ENCODE results near the gene BRIP1. TPM values are rescaled to one million over a fixed set of nuclear protein-coding genes. Genes with fewer than 3 reads are reported as not detected.

Gene BRIP1
- total RNA-seq, 4 donors from 2014 or later: 0.13 to 0.42 (median 0.31) TPM

GRCh38 chr17:61758430-61758829, 104.9 kb downstream of the BRIP1 start:
- Histone ChIP-seq H3K4me3 (no peak overlapping the region), H3K4me1 (no peaks in the 10 kb centered on the region), H3K27me3 (no peaks in the 10 kb centered on the region), H3K36me3 (no peaks in the 10 kb centered on the region), H3K27ac (replicated peaks in 1 of 4) (no peak overlapping the region), H3K9me3 (no peaks in the 10 kb centered on the region)
- no peak for TF ChIP-seq POLR2A (IDR thresholded peaks at IDR 0.05; ENCODE audit: low read depth)
- no peak for TF ChIP-seq CTCF (IDR thresholded peaks at IDR 0.05)
- TF ChIP-seq EP300 (IDR thresholded peaks at IDR 0.05): no peak
- no peak for TF ChIP-seq POLR2AphosphoS5 (IDR thresholded peaks at IDR 0.05)
- no peak for DNase-seq (ENCODE audit: extremely low spot score)
- intact Hi-C loops (cut with DNase I): no loop called here
- 100% methylated on average over 2 of the region's 2 CpGs for WGBS

GRCh38 chr17:61757168-61757567, 106.2 kb downstream of the BRIP1 start:
- H3K9me3 ChIP-seq: no peaks in the 10 kb centered on the region
- DNase-seq (ENCODE audit: extremely low spot score): no peak
- H3K4me1 ChIP-seq: no peaks in the 10 kb centered on the region
- no peak overlapping the region for H3K4me3 ChIP-seq
- intact Hi-C loops (cut with DNase I): no loop called here
- TF ChIP-seq CTCF (IDR thresholded peaks at IDR 0.05): no peak
- TF ChIP-seq POLR2AphosphoS5 (IDR thresholded peaks at IDR 0.05): no peak
- TF ChIP-seq POLR2A (IDR thresholded peaks at IDR 0.05; ENCODE audit: low read depth): no peak
- TF ChIP-seq EP300 (IDR thresholded peaks at IDR 0.05): no peak
- H3K27me3 ChIP-seq: no peaks in the 10 kb centered on the region
- H3K27ac ChIP-seq (replicated peaks in 1 of 4): no peak overlapping the region
- H3K36me3 ChIP-seq: no peaks in the 10 kb centered on the region

GRCh38 chr17:61756561-61756960, 106.8 kb downstream of the BRIP1 start:
- no peaks in the 10 kb centered on the region for H3K4me1 ChIP-seq
- WGBS: 84% methylated on average over 1 of the region's 1 CpG
- no peak overlapping the region for H3K27ac ChIP-seq (replicated peaks in 1 of 4)
- no peak for DNase-seq (ENCODE audit: extremely low spot score)
- H3K4me3 ChIP-seq: no peak overlapping the region
- TF ChIP-seq EP300 (IDR thresholded peaks at IDR 0.05) (no peak), POLR2AphosphoS5 (IDR thresholded peaks at IDR 0.05) (no peak), CTCF (IDR thresholded peaks at IDR 0.05) (no peak), POLR2A (IDR thresholded peaks at IDR 0.05; ENCODE audit: low read depth) (no peak)
- H3K9me3 ChIP-seq: no peaks in the 10 kb centered on the region
- H3K27me3 ChIP-seq: no peaks in the 10 kb centered on the region
- intact Hi-C loops (cut with DNase I): no loop called here
- H3K36me3 ChIP-seq: no peaks in the 10 kb centered on the region

- TF ChIP-seq EP300 (IDR thresholded peaks at IDR 0.05) (no peak), CTCF (IDR thresholded peaks at IDR 0.05) (no peak)
- Histone ChIP-seq H3K27ac (replicated peaks in 1 of 4) (no peak overlapping the region), H3K27me3 (no peaks in the 10 kb centered on the region), H3K36me3 (no peaks in the 10 kb centered on the region), H3K4me1 (no peaks in the 10 kb centered on the region), H3K4me3 (no peak overlapping the region), H3K9me3 (no peaks in the 10 kb centered on the region)
- DNase-seq (ENCODE audit: extremely low spot score): no peak
- 93% methylated on average over 5 of the region's 5 CpGs for WGBS
- intact Hi-C loops (cut with DNase I): no loop called here
These were observed 107.7 kb downstream of the BRIP1 start for GRCh38 chr17:61755668-61756067.

- intact Hi-C loops (cut with DNase I): no loop called here
- no peak for TF ChIP-seq POLR2AphosphoS5 (IDR thresholded peaks at IDR 0.05)
- no peak for TF ChIP-seq CTCF (IDR thresholded peaks at IDR 0.05)
- no peak for TF ChIP-seq POLR2A (IDR thresholded peaks at IDR 0.05; ENCODE audit: low read depth)
- no peak for TF ChIP-seq EP300 (IDR thresholded peaks at IDR 0.05)
- no peaks in the 10 kb centered on the region for H3K9me3 ChIP-seq
- no peaks in the 10 kb centered on the region for H3K4me1 ChIP-seq
- no peak overlapping the region for H3K27ac ChIP-seq (replicated peaks in 1 of 4)
- H3K4me3 ChIP-seq: no peak overlapping the region
- DNase-seq (ENCODE audit: extremely low spot score): no peak
- H3K27me3 ChIP-seq: no peaks in the 10 kb centered on the region
- no peaks in the 10 kb centered on the region for H3K36me3 ChIP-seq
These were observed 108.2 kb downstream of the BRIP1 start for GRCh38 chr17:61755078-61755477.
